Activated gamma-delta T cell treated with Interleukin-2 at 50 U/mL for 16 hours (primary cell): ENCODE data around the gene DUSP22.
A peak's percentile ranks its signal among the peaks of the same experiment; 100 is the strongest.
"Not testable (repeated sequence)": the region's sequence is repeated elsewhere in the genome, so short reads cannot be mapped to it uniquely, and the experiment has no call there.

Experiments
- DNase-seq: peaks from one replicate; pipeline ENCODE4 v3.0.0-alpha.2; 2020

The DUSP22 gene

DNA sequence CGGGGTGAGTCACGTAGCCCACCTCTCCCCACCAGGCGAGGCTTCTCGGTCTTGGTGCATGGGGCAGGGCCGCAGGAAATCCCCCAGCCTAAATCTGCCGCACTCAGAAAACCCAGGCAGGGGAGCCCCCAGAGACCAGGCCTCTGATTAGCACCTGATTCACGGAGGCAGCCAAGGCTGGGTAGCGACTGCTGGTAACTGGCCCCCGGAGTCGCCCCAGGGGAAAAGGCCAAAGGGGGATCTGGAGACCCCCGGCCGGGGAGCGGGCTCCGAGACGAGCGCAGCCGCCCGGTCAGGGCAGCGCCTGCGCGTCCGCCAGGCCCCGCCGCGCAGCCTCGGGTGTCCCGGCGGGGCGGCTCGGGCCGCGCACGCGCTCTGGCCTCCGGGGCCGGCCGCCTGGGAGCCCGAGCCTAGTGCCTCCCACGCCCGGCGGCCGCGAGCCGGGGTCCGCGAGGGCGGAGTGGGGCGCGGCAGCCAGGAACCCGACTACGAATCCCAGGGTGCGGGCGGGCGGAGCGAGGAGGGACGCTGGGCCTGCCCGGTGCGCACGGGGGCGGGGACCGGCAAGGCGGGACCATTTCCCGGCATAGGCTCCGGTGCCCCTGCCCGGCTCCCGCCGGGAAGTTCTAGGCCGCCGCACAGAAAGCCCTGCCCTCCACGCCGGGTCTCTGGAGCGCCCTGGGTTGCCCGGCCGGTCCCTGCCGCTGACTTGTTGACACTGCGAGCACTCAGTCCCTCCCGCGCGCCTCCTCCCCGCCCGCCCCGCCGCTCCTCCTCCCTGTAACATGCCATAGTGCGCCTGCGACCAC lies at the start of gene DUSP22:
Gene DUSP22 (plus strand): TSS at position 791 of the 809 bp plus-strand sequence. CDS start 53 bp downstream, outside the sequence.
- DNase-seq, result peak; percentile 75

DNA sequence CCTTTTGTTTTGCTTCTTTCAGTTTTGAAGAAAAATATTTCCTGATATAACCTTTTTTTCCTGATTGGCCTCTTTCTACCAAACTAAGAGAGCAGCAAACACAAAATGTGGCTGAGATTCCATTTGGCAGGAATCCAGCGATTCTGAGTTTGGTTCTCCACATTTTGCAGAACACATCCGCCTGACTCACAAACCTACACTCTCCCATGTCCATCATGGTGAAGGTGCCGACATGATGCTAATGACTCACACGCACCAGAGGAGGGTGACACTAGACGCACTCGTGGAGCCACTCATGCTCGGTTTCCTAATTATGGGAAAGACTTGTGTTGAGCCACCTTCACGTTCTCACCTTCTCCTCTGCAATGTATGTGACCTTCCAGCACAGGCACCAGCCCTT lies 45.9 kb upstream of the DUSP22 start:
- no peak for DNase-seq

GRCh38 chr6:247351-247750 lies 44.9 kb upstream of the DUSP22 start:
- no peak for DNase-seq

- DNase-seq, result not testable (repeated sequence)
Observed at GRCh38 chr6:248046-248445, 44.2 kb upstream of the DUSP22 start.

DNA sequence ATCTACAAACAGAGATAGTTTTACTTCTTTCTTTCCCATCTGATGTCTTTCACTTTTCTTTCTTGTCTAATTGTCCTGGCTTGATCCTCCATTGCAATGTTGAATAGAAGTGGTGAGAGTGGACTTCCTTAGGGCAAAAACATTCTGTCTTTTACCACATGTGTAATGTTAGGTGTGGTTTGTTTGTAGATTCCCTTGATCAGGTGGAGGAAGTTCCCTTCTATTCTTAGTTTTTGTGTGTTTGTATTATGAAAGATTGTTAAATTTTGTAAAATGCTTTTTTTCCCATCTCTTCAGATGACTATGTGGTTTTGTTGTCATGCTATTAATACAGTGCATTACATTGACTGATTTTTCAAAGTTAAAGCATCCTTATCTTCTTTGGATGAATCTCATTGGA lies 41.6 kb upstream of the DUSP22 start:
- no peak for DNase-seq

- DNase-seq, result no peak
Observed at GRCh38 chr6:251920-252319, 40.4 kb upstream of the DUSP22 start.

DNA sequence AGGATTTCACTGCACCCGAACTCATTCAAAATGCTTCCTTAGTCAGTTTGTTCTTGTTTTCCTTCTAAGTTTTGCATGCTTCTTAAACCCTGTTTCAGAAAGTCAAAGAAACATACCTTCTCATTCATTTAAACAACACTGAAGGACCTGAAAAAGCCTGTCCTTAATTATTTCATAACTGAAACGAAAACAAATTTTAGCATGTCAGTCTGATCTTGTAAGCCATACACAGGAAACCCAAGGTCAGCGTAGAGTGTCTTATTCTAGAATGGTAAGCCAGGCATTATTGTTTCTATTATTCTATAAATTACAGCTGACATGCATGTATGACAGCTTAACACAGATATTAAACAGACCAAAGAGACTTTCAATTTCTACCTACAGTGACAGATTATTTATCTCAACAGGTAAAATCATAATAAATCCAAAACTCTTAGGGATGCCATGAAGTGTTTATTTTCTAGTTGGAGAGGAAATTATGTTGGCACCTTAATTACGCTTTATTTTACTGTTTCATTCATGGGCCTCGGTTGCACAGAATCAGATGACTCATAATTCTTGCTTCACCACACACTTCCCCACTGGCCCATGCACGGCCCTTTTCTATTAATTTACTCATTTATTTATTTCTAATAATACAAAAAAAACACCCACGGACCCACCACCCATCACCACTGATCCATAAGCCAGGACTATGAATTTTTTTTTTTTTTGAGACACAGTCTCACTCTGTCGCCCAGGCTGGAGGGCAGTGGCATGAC lies 39.3 kb upstream of the DUSP22 start:
- DNase-seq, result no peak

- DNase-seq, result no peak
Observed at GRCh38 chr6:254016-254415, 38.3 kb upstream of the DUSP22 start.

DNA sequence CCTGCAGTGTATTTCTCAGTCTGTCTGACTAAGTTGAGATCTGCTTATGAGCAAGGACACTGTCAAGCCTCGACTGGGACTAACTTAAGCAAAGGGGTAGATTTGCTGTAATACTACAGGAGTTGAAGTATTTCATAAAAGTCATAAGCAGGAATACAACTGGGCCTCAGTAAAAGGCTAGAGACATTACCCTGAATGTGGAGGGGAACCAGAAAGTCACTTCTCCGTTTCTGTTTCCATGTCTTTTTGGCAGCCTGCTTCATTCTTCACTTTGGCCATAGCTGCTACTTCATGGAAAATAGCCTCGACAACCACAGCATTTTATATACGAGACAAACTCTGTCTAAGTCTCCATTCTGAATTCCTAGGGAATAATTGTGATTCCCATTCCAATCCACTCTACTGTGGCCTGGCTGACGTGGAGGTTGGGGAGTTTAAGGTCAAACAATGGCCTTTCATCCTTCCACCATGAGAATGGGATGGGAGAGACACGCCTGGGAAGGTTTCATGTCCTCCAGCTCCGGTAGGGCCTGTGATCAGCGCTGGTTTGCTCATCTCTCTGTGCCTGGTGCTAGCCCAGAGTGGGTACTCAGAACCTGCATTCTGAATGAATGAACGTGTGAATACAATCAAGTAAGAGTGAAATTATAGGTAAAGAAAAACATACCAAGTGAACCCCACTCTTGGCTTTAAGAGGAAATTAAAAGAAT lies 37.1 kb upstream of the DUSP22 start:
- no peak for DNase-seq

DNA sequence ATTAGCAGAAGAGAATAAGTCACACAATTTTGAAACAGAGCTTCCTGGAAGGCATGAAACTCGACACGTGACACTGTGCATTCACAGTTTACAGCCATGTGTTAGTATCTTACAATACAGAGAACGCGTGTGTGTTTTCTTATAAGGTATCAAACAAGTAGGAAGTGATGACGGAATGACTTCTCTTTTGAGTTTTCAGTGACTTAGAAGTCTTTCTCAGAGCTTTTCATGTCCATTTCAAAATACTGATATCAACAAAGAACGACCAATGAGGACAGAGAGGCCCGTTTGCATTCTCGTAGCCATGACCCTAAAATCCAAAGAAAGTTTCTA lies 36.6 kb upstream of the DUSP22 start:
- no peak for DNase-seq

DNA sequence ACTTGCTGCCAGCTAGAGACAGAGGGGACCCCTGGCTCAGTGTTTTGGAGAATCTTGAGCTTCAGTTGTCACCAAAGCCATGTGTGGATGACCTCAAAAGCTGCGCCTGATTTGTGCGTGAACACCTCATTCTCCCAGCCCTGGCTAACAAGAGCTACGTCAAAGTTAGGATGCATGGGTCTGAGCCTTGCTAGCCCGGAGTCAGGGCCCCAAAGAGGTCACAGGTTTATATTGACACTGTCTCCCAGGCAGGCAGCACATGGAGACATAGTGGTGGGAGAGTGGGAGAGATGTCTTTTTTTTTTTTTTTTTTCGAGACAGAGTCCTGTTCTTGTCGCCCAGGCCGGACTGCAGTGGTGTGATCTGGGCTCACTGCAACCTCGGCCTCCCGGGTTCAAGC lies 36.1 kb upstream of the DUSP22 start:
- no peak for DNase-seq

DNA sequence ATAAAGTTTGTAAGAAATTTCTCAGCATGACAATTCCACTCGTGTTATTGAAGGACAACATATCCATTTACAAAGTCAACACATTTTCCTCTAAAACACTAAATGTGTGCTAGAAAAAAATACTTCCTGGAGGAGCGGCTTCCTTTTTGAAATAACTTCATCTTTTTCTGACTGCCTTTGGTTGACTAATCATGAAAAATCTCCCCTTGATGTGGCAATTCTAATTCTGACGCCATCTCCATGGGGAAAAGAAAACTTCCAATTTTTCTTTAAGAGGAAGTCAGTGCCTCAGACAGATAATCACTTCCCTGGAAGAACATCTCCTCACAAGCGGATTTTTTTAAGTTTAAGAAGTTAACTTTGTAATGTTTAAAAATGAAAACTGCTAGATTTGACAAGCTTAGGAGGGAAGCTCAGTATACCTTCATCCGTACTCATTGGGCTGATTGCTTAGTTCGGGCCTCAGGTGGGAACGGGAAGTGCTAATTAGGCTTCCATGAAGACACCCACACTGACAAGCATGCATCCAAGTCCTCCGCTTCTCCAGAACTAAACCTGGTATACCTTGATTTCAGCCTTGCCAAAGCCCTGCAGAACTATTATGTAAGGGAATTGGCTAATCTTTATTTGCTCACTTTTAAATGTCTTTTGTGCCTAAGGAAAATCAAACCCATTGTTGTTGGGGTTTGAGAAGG lies 35.1 kb upstream of the DUSP22 start:
- no peak for DNase-seq

DNA sequence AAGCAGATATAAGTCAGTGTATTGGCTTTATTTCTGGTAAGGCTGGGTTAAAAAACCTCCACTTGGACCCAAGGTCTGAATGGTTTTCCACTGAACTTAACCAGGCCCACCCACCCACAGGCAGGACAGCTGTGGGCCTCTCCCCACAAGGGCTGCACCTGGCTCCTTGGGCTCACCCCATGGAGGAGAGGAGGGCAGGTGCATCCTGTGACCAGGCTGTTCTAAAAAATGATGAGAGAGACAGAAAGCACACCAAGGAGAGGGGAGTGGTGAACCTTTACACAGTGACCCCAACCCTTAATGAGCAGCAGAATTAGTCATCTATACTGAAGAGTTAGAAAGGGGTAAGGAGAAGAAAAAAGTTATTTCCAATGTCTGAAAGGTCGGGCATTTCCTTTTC lies 34.5 kb upstream of the DUSP22 start:
- DNase-seq, result no peak

DNA sequence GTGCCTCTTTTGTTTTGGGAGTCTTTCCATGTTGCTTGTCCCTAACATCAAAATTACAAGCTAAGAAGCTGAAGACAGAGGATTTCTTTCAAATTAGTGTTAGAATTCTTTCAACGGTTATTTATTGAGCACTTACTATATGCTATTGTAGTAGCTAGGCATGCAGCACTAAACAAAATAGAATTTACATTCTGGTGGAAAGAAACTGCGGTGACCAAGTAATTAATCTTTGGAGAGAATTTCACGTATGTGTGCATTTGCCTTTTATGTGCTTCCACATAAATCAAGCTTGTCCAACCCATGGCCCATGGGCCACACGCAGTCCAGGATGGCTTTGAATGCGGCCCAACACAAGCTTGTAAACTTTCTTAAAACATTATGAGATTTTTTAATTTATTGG lies 33.0 kb upstream of the DUSP22 start:
- DNase-seq, result no peak

DNA sequence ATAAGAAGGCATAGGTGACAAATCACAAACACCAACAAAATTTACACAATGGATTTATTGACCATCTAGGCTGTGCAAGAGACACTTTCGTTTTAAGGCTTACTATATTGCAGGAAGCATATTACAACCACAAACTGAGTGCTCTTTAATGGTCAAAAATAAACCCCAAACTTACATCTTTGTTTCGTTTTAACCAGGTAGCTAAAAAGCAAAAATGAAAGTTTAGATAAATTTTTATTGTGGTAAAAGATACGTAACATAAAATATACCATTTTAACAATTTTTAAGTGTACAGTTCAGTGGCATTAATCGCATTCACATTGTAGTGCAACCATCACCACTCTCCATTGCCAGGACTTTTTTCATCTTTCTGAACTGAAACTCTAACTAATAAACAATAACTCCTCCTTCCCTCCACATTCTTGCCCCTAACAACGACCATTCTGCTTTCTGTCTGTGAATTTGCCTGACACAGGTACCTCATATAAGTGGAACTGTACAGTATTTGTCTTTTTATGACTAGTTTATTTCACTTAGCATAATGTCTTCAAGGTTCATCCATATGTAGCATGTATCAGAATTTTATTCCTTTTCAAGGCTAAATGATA lies 32.3 kb upstream of the DUSP22 start:
- no peak for DNase-seq

DNA sequence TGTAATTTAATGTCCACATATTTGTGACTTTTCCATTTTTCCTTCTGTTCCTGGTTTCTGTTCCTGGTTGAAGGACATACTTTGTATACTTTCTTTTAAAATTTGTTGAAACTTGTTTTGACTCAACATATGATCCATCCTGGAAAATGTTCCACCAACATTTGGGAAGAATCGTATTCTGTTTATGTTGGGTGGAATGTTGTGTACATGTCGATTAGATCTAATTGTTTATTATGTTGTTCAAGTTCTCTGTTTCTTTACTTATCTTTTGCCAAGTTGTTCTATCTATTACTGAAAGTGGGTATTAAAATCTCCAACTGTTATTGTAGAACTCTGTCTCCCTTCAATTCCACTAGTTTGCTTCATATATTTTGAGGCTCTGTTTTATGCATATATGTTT lies 27.7 kb upstream of the DUSP22 start:
- no peak for DNase-seq

DNA sequence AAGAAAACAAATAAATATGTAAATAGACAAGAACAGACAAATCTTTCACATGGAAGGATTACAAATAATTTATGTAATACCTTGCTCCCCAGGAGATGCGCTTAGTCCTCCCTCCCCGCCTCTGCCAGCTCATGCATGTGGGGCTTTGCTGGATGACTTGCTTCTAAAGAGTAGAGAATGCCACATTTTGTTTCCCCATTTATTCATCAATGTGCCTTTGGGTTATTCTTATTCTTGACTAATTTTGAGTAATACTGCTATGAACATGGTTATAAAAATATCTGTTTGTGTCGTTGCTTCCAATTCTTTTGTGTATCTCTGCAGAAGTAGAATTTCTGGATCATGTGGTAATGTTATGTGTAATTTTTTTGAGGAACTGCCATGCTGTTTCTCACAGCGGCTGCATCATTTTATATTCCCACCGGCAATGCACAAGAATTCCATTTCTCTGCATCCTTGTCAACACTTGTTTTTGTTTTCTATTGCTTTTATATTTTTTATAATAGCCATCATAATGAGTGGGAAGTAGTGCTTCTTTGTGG lies 23.8 kb upstream of the DUSP22 start:
- DNase-seq, result no peak

GRCh38 chr6:273551-274058 lies 18.7 kb upstream of the DUSP22 start:
- DNase-seq, result no peak

GRCh38 chr6:277746-278145 lies 14.5 kb upstream of the DUSP22 start:
- DNase-seq, result no peak

- no peak for DNase-seq
Observed at GRCh38 chr6:278494-278893, 13.8 kb upstream of the DUSP22 start.

- DNase-seq, result no peak
Observed at GRCh38 chr6:279341-280029, 12.8 kb upstream of the DUSP22 start.
